ENCODE results near the gene AS3MT. TPM values are rescaled to one million over a fixed set of nuclear protein-coding genes. Genes with fewer than 3 reads are reported as not detected.
"Not testable (repeated sequence)": the region's sequence is repeated elsewhere in the genome, so short reads cannot be mapped to it uniquely, and the experiment has no call there.

Gene AS3MT
- polyA plus RNA-seq, 2 of the 4 experiments (the other 2 are of a cell fraction): 10.7 to 10.8 TPM

DNA sequence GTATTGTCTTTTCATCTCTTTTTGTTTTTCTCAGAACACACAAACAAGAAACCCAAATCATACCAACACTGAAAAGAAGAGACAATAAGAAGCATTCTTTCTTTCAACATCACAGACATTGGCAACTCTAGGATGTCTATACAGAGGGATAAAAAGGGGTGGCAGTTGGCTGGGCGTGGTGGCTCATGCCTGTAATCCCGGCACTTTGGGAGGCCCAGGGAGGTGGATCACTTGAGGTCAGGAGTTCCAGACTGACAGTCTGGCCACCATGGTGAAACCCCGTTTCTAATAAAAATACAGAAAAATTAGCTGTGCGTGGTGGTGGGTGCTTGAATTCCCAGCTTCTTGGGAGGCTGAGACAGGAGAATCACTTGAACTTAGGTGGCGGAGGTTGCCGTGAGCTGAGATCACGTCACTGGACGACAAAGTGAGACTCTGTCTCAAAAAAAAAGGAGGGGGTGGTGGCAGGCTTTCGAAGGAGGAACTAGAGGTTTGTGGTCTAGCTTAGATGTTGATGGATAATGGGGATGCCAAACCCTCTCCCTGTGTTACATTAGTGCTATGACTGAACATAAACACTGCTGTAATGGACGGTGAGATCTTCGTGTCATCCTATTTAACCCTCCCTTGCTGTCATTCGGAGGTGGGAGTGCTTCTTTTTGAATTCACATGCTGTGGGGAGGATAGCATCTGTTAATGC lies 58.2 kb downstream of the AS3MT start:
- DNase-seq (ENCODE audit: low read depth in 1 of 2, low spot score in 1 of 2) (no peak), FAIRE-seq (no peak), ATAC-seq (no peak)
- TF ChIP-seq TP53 (CRISPR knock-in tag; IDR thresholded peaks at IDR 0.05) (no peak), HDAC2 (IDR thresholded peaks at IDR 0.05) (no peak), SMC3 (IDR thresholded peaks at IDR 0.05) (no peak), EHMT2 (IDR thresholded peaks at IDR 0.05; ENCODE audit: low read depth) (no peak), MYC (IDR thresholded peaks at IDR 0.05; ENCODE audit: borderline replicate concordance, low read length) (no peak), NR3C1 (IDR thresholded peaks at IDR 0.05) (no peak)
- TF ChIP-seq, protein P1, sequence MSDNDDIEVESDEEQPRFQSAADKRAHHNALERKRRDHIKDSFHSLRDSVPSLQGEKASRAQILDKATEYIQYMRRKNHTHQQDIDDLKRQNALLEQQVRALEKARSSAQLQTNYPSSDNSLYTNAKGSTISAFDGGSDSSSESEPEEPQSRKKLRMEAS (IDR thresholded peaks at IDR 0.05): no peak
- TF ChIP-seq, protein P2, sequence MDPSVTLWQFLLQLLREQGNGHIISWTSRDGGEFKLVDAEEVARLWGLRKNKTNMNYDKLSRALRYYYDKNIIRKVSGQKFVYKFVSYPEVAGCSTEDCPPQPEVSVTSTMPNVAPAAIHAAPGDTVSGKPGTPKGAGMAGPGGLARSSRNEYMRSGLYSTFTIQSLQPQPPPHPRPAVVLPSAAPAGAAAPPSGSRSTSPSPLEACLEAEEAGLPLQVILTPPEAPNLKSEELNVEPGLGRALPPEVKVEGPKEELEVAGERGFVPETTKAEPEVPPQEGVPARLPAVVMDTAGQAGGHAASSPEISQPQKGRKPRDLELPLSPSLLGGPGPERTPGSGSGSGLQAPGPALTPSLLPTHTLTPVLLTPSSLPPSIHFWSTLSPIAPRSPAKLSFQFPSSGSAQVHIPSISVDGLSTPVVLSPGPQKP (IDR thresholded peaks at IDR 0.05; ENCODE audit: low read depth, low read length): no peak
- TF ChIP-seq, protein P3, sequence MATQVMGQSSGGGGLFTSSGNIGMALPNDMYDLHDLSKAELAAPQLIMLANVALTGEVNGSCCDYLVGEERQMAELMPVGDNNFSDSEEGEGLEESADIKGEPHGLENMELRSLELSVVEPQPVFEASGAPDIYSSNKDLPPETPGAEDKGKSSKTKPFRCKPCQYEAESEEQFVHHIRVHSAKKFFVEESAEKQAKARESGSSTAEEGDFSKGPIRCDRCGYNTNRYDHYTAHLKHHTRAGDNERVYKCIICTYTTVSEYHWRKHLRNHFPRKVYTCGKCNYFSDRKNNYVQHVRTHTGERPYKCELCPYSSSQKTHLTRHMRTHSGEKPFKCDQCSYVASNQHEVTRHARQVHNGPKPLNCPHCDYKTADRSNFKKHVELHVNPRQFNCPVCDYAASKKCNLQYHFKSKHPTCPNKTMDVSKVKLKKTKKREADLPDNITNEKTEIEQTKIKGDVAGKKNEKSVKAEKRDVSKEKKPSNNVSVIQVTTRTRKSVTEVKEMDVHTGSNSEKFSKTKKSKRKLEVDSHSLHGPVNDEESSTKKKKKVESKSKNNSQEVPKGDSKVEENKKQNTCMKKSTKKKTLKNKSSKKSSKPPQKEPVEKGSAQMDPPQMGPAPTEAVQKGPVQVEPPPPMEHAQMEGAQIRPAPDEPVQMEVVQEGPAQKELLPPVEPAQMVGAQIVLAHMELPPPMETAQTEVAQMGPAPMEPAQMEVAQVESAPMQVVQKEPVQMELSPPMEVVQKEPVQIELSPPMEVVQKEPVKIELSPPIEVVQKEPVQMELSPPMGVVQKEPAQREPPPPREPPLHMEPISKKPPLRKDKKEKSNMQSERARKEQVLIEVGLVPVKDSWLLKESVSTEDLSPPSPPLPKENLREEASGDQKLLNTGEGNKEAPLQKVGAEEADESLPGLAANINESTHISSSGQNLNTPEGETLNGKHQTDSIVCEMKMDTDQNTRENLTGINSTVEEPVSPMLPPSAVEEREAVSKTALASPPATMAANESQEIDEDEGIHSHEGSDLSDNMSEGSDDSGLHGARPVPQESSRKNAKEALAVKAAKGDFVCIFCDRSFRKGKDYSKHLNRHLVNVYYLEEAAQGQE (IDR thresholded peaks at IDR 0.05): no peak
- TF ChIP-seq, protein P4, sequence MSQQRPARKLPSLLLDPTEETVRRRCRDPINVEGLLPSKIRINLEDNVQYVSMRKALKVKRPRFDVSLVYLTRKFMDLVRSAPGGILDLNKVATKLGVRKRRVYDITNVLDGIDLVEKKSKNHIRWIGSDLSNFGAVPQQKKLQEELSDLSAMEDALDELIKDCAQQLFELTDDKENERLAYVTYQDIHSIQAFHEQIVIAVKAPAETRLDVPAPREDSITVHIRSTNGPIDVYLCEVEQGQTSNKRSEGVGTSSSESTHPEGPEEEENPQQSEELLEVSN (IDR thresholded peaks at IDR 0.05; ENCODE audit: borderline replicate concordance, low read depth): no peak
- TF ChIP-seq, protein P5, sequence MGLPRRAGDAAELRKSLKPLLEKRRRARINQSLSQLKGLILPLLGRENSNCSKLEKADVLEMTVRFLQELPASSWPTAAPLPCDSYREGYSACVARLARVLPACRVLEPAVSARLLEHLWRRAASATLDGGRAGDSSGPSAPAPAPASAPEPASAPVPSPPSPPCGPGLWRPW (IDR thresholded peaks at IDR 0.05): no peak
- TF ChIP-seq, protein P6, sequence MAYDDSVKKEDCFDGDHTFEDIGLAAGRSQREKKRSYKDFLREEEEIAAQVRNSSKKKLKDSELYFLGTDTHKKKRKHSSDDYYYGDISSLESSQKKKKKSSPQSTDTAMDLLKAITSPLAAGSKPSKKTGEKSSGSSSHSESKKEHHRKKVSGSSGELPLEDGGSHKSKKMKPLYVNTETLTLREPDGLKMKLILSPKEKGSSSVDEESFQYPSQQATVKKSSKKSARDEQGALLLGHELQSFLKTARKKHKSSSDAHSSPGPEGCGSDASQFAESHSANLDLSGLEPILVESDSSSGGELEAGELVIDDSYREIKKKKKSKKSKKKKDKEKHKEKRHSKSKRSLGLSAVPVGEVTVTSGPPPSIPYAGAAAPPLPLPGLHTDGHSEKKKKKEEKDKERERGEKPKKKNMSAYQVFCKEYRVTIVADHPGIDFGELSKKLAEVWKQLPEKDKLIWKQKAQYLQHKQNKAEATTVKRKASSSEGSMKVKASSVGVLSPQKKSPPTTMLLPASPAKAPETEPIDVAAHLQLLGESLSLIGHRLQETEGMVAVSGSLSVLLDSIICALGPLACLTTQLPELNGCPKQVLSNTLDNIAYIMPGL (CRISPR knock-in tag; IDR thresholded peaks at IDR 0.05; ENCODE audit: borderline replicate concordance): no peak
- WGBS (ENCODE audit: missing lambda C conversion rate): 90% methylated on average over 12 of the region's 12 CpGs
- no peaks in the 10 kb centered on the region for H3K4me1 ChIP-seq
- POLR2A ChIA-PET: no interaction called here
- H3K4me3 ChIP-seq: no peak overlapping the region
- no peak overlapping the region for H3K27ac ChIP-seq
- no peak overlapping the region for H3K4me2 ChIP-seq
- H3K9me3 ChIP-seq: no peaks in the 10 kb centered on the region
- CTCF ChIA-PET: interaction anchor here (0.6 to 2.5 kb wide), 4 partner anchors 10 to 1511 kb away, joined by 3 to 12 read pairs (median 3); partner anchors contain the start of gene CNNM2

DNA sequence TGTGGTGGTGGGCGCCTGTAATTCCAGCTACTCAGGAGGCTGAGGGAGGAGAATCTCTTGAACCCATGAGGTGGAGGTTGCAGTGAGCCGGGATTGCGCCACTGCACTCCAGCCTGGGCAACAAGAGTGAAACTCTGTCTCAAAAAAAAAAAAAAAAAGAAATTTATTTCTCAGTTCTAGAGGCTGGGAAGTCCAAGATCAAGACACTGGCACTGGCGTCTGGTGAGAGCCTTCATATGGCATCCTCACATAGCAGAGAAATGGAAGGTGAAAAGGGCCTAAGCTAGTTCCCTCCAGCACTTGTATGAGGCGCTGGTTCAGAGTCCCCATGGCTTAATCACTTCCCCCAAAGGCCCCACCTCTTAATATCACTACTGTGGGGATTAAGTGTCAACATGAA lies 59.2 kb downstream of the AS3MT start:
- H3K4me3 ChIP-seq; FAIRE-seq; H3K27ac ChIP-seq; H3K4me2 ChIP-seq; H3K4me1 ChIP-seq; DNase-seq (ENCODE audit: low read depth in 1 of 2, low spot score in 1 of 2); POLR2A ChIA-PET; H3K9me3 ChIP-seq; ATAC-seq: not testable (repeated sequence)
- CTCF ChIA-PET: interaction anchor here (1.5 kb wide), 1 partner anchor 405 kb away, joined by 3 read pairs; no protein-coding TSS in a partner anchor
- WGBS (ENCODE audit: missing lambda C conversion rate): 97% methylated on average over 5 of the region's 5 CpGs

DNA sequence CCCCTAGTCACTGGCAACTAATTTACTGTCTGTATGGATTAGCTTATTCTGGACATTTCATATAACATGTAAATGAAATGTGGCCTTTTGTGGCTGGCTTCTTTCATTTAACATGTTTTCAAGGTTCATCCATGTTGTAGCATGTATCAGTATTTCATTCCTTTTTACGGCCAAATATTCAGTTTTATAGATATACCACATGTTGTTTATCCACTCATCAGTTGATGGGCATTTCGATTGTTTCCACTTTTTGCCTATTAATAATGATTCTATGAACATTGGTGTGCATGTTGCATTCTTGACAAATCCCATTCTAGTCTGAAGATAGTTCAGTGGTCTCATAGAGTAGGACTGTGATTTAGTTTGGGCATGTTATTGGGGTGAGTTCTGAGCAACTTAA lies 61.5 kb downstream of the AS3MT start:
- Histone ChIP-seq H3K4me2 (no peak overlapping the region), H3K9me3 (no peaks in the 10 kb centered on the region), H3K4me1 (no peaks in the 10 kb centered on the region), H3K27ac (no peak overlapping the region), H3K4me3 (no peak overlapping the region)
- ChIA-PET CTCF (interaction anchor here (1.1 kb wide), 1 partner anchor 13 kb away, joined by 3 read pairs; the partner anchor contains the start of gene CNNM2), POLR2A (no interaction called here)
- no peak for FAIRE-seq
- TF ChIP-seq, protein P1 (IDR thresholded peaks at IDR 0.05): no peak
- TF ChIP-seq CEBPB (IDR thresholded peaks at IDR 0.05): no peak
- TF ChIP-seq KDM5A (IDR thresholded peaks at IDR 0.05): no peak
- no peak for TF ChIP-seq HOXA7 (CRISPR knock-in tag; IDR thresholded peaks at IDR 0.05)
- no peak for TF ChIP-seq ESRRA (IDR thresholded peaks at IDR 0.05; ENCODE audit: borderline replicate concordance, low read length)
- TF ChIP-seq HOXB5 (CRISPR knock-in tag; IDR thresholded peaks at IDR 0.05): no peak
- no peak for TF ChIP-seq SMC3 (IDR thresholded peaks at IDR 0.05)
- TF ChIP-seq, protein P3 (IDR thresholded peaks at IDR 0.05): no peak
- TF ChIP-seq CBX8 (IDR thresholded peaks at IDR 0.05): no peak
- TF ChIP-seq MAFK (IDR thresholded peaks at IDR 0.05; ENCODE audit: partially characterized antibody): no peak
- TF ChIP-seq NPAS2 (CRISPR knock-in tag; IDR thresholded peaks at IDR 0.05; ENCODE audit: borderline replicate concordance): no peak
- no peak for ATAC-seq
- WGBS (ENCODE audit: missing lambda C conversion rate): 60% methylated on average over 2 of the region's 2 CpGs
- no peak for DNase-seq (ENCODE audit: low read depth in 1 of 2, low spot score in 1 of 2)

Measured in A549 (cell line).